H1 (cell line): ENCODE results near the gene PFKFB1.

Experiments
- CTCF ChIP-seq, 3 experiments: IDR thresholded peaks; 1 replicate in 2 of 3; 2 replicates in 1 of 3; pipeline versions ENCODE4 v1.5.1 to v1.6.1; 2011; ENCODE audit warnings: low read length in 3 of 3, mild to moderate bottlenecking in 3 of 3, inconsistent platforms in 2 of 3, low read depth in 1 of 3, moderate library complexity in 1 of 3; ENCODE audit not compliant: insufficient read depth in 1 of 3; ENCODE audit errors: control extremely low read depth in 1 of 3
- SP1 ChIP-seq: IDR thresholded peaks from 2 replicates; pipeline ENCODE4 v1.6.1; 2011; ENCODE audit warnings: low read depth, low read length

- TF ChIP-seq CTCF (IDR thresholded peaks at IDR 0.05; ENCODE audit: control extremely low read depth in 1 of 3, insufficient read depth in 1 of 3, low read depth in 1 of 3, low read length in 3 of 3) (no peak), SP1 (no peak)
These were observed 10.2 kb upstream of the PFKFB1 start for GRCh38 chrX:55004231-55004630.
